ENCODE results near the gene OXTR. TPM values are rescaled to one million over a fixed set of nuclear protein-coding genes. Genes with fewer than 3 reads are reported as not detected.

OXTR gene
- total RNA-seq, 2 experiments from 2014 or later = 1.1 to 2.0 TPM

DNA sequence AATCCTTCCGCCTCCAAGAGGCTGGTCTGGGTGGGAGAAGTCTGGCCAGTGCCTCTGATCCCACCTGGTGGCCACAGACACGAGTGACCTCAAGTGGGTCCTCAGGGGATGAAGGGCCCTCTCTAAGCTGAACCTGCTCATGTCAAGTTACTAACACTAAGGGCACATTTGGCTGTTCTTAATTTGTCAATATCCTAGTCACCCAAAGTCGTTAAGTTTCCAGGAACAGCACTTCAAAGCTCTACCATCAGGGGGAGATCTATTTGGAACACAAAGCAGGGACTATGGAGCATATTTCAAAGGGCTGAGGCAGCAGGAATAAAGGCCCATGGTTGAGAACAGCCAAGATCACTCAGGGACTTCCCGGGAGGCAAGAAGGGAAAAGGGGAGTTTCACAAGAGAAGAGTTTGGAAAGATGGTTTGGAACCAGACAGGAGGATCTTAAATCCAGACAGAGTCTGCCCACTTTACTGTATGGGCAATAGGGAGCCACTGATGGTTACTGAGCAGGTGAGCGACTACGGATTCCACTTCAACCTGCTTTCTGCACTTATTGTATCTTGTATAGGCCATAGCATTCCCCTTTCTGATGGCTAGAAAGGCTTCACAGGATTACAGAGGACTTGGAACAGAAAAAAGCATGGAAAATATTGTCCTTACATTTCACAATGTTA is 13.7 kb downstream of the OXTR start:
- DNase-seq = no peak
- Mint-ChIP-seq H3K9me3 (no peaks in the 10 kb centered on the region), H3K4me3 (no peak overlapping the region), H3K27ac (no peak overlapping the region), H3K27me3 (peaks cover 2% of the 10 kb centered on the region), H3K4me1 (ENCODE audit: low read depth) (no peaks in the 10 kb centered on the region), H3K36me3 (ENCODE audit: low read depth) (no peaks in the 10 kb centered on the region)
- TF ChIP-seq, protein P1, sequence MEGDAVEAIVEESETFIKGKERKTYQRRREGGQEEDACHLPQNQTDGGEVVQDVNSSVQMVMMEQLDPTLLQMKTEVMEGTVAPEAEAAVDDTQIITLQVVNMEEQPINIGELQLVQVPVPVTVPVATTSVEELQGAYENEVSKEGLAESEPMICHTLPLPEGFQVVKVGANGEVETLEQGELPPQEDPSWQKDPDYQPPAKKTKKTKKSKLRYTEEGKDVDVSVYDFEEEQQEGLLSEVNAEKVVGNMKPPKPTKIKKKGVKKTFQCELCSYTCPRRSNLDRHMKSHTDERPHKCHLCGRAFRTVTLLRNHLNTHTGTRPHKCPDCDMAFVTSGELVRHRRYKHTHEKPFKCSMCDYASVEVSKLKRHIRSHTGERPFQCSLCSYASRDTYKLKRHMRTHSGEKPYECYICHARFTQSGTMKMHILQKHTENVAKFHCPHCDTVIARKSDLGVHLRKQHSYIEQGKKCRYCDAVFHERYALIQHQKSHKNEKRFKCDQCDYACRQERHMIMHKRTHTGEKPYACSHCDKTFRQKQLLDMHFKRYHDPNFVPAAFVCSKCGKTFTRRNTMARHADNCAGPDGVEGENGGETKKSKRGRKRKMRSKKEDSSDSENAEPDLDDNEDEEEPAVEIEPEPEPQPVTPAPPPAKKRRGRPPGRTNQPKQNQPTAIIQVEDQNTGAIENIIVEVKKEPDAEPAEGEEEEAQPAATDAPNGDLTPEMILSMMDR (IDR thresholded peaks at IDR 0.05) = no peak
- no peak for ATAC-seq
- POLR2A ChIA-PET = no interaction called here
- intact Hi-C loops (cut with micrococcal nuclease) = no loop called here
- CTCF ChIA-PET = interaction anchor here (2.0 kb wide), 1 partner anchor 14 kb away, joined by 7 read pairs; the partner anchor contains the start of gene OXTR

DNA sequence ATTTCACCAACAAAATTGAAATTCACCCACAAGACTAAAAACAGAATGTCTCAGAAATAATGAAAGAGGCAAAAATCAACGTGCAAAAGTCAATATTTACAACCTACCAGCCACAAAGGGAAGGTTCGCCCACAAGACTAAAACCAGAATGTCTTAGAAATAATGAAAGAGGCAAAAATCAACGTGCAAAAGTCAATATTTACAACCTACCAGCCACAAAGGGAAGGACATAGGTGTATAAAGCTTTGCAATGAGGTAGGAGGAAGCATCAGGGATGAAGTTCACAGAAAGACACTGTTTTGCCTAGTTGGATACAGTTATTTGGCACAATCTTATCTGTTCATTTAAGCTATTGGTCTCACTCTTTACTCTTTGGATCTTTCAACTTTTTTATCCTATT is 14.3 kb downstream of the OXTR start:
- POLR2A ChIA-PET = no interaction called here
- Mint-ChIP-seq H3K36me3 (ENCODE audit: low read depth) (no peaks in the 10 kb centered on the region), H3K9me3 (no peaks in the 10 kb centered on the region), H3K27ac (no peak overlapping the region), H3K4me1 (ENCODE audit: low read depth) (no peaks in the 10 kb centered on the region), H3K4me3 (no peak overlapping the region), H3K27me3 (peaks cover 2% of the 10 kb centered on the region)
- intact Hi-C loops (cut with micrococcal nuclease) = no loop called here
- no peak for DNase-seq
- TF ChIP-seq, protein P1 (IDR thresholded peaks at IDR 0.05) = no peak
- CTCF ChIA-PET = interaction anchor here (2.0 kb wide), 1 partner anchor 15 kb away, joined by 7 read pairs; the partner anchor contains the start of gene OXTR
- no peak for ATAC-seq

DNA sequence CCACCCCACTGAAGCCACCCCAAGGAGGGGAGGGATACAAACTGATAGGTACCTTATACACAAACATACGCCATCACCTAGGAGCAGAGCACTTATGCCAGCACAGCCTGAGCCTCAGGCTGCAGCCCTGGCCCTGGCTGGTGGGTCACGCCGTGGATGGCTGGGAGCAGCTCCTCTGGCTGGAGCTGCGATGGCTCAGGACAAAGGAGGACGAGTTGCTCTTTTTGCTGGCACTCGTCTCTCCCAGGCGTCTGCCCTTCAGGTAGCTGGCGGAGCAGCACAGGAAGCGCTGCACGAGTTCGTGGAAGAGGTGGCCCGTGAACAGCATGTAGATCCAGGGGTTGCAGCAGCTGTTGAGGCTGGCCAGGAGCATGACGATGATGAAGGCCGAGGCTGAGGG is 16.6 kb downstream of the OXTR start:
- POLR2A ChIA-PET = no interaction called here
- H3K27me3 Mint-ChIP-seq = peaks cover 2% of the 10 kb centered on the region
- H3K4me3 Mint-ChIP-seq = no peak overlapping the region
- CTCF ChIA-PET = no interaction called here
- ATAC-seq = no peak
- no peaks in the 10 kb centered on the region for H3K4me1 Mint-ChIP-seq (ENCODE audit: low read depth)
- H3K36me3 Mint-ChIP-seq (ENCODE audit: low read depth) = no peaks in the 10 kb centered on the region
- DNase-seq = no peak
- TF ChIP-seq, protein P1 (IDR thresholded peaks at IDR 0.05) = no peak
- intact Hi-C loops (cut with micrococcal nuclease) = no loop called here
- no peak overlapping the region for H3K27ac Mint-ChIP-seq
- H3K9me3 Mint-ChIP-seq = no peaks in the 10 kb centered on the region

DNA sequence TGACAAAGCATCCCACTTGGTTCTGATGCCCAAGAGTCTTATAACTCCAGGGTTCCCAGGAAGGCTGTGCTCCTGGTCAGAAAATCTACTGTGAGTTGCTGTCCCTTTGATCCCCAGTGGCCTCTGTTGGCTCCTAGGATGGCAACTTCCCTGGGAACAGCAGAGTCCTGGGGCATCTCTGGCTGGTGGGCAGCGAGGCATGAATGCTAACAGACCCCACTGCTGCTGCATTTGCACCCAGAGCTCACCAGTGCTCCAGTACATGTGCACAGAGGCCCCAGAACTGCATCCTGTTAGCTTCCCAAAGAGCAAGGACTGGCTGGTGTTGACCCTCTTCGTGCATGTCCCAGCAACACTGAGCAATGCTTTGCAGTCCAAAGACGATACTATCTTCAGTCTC is 20.1 kb downstream of the OXTR start:
- TF ChIP-seq, protein P1 (IDR thresholded peaks at IDR 0.05) = no peak
- no peaks in the 10 kb centered on the region for H3K9me3 Mint-ChIP-seq
- POLR2A ChIA-PET = no interaction called here
- H3K4me3 Mint-ChIP-seq = no peak overlapping the region
- no peaks in the 10 kb centered on the region for H3K36me3 Mint-ChIP-seq (ENCODE audit: low read depth)
- H3K27ac Mint-ChIP-seq = no peak overlapping the region
- CTCF ChIA-PET = no interaction called here
- no peaks in the 10 kb centered on the region for H3K4me1 Mint-ChIP-seq (ENCODE audit: low read depth)
- no peak for ATAC-seq
- H3K27me3 Mint-ChIP-seq = no peaks in the 10 kb centered on the region
- no peak for DNase-seq
- intact Hi-C loops (cut with micrococcal nuclease) = no loop called here

DNA sequence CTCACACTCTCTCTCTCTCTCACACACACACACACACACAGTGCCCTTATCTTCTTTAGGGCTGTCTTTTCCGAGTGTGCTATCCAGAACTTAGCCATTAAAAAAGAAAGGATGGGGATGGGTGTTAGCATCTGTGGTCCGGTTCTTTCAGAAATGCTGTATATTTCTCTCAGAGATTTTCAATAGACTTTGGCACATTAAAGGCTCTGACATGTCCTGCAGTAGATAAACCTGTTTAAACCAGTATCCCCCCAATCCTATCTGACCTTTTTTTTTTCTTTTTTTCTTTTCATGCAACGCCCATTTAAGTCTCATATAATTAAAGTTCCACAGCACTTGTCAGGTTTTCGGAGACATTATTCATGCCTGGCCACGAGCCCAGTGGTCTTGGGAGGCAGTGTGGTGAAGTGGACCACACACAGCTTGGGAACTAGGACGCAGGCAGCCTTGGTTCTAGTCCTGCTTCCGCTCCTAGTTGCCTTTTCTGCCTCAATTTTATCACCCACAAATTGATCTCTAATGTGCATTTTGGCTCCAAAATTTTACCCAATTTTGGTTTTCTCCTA is 22.6 kb downstream of the OXTR start:
- CTCF ChIA-PET = no interaction called here
- Mint-ChIP-seq H3K27me3 (no peaks in the 10 kb centered on the region), H3K27ac (no peak overlapping the region), H3K4me3 (no peak overlapping the region), H3K4me1 (ENCODE audit: low read depth) (no peaks in the 10 kb centered on the region), H3K9me3 (no peaks in the 10 kb centered on the region), H3K36me3 (ENCODE audit: low read depth) (no peaks in the 10 kb centered on the region)
- POLR2A ChIA-PET = no interaction called here
- ATAC-seq (no peak), DNase-seq (no peak)
- TF ChIP-seq, protein P1 (IDR thresholded peaks at IDR 0.05) = no peak
- intact Hi-C loops (cut with micrococcal nuclease) = no loop called here
